GM12864 (cell line): Measurements from ENCODE around the gene RNF13.

Experiments
- DNase-seq: peaks from one replicate; pipeline ENCODE4 v3.0.0-alpha.2; 2011; ENCODE audit warnings: low read depth
- H3K4me3 ChIP-seq: 2 replicates; pipeline ENCODE4 v1.5.1; 2011; ENCODE audit warnings: mild to moderate bottlenecking, low read depth, low read length, control low read depth
- CTCF ChIP-seq: IDR thresholded peaks from 2 replicates; pipeline ENCODE4 v1.5.1; 2011; ENCODE audit warnings: low read depth, mild to moderate bottlenecking, moderate library complexity, low read length, control low read depth, inconsistent platforms; ENCODE audit errors: missing control alignments

Gene RNF13

GRCh38 chr3:149783576-149783975, 29.4 kb upstream of the RNF13 start:
- no peak overlapping the region for H3K4me3 ChIP-seq
- no peak for TF ChIP-seq CTCF
- DNase-seq, result no peak

GRCh38 chr3:149784064-149784704, 28.8 kb upstream of the RNF13 start:
- H3K4me3 ChIP-seq, result no peak overlapping the region
- no peak for TF ChIP-seq CTCF
- DNase-seq, result no peak

GRCh38 chr3:149790268-149790667, 22.7 kb upstream of the RNF13 start:
- no peak for DNase-seq
- no peak for TF ChIP-seq CTCF

GRCh38 chr3:149790698-149791097, 22.3 kb upstream of the RNF13 start:
- DNase-seq, result no peak
- TF ChIP-seq CTCF, result no peak
- no peak overlapping the region for H3K4me3 ChIP-seq

More at GRCh38 chr3:149790268-149790667, 22.7 kb upstream of the RNF13 start:
- no peak overlapping the region for H3K4me3 ChIP-seq

GRCh38 chr3:149792452-149793270, 20.4 kb upstream of the RNF13 start, which contains the start of gene ANKUB1:
TSS of gene ANKUB1 (minus strand) at chr3:149792554. CDS start at chr3:149792366, 188 bp downstream.
- no peak for TF ChIP-seq CTCF
- H3K4me3 ChIP-seq, result no peak within 1 kb of the TSS
- no peak for DNase-seq

GRCh38 chr3:149796026-149796425, 17.0 kb upstream of the RNF13 start:
- no peak for DNase-seq
- TF ChIP-seq CTCF, result no peak
- H3K4me3 ChIP-seq, result no peak overlapping the region
